Activated T-cell treated with anti-CD3 and anti-CD28 coated beads for 1 hour (primary cell): ENCODE data around the gene CNPY4.
A peak's percentile ranks its signal among the peaks of the same experiment; 100 is the strongest.
"Not testable (repeated sequence)": the region's sequence is repeated elsewhere in the genome, so short reads cannot be mapped to it uniquely, and the experiment has no call there.

Experiments
- DNase-seq: peaks from one replicate; pipeline ENCODE4 v3.0.0-alpha.2; 2020; ENCODE audit warnings: low read depth

Gene CNPY4

DNA sequence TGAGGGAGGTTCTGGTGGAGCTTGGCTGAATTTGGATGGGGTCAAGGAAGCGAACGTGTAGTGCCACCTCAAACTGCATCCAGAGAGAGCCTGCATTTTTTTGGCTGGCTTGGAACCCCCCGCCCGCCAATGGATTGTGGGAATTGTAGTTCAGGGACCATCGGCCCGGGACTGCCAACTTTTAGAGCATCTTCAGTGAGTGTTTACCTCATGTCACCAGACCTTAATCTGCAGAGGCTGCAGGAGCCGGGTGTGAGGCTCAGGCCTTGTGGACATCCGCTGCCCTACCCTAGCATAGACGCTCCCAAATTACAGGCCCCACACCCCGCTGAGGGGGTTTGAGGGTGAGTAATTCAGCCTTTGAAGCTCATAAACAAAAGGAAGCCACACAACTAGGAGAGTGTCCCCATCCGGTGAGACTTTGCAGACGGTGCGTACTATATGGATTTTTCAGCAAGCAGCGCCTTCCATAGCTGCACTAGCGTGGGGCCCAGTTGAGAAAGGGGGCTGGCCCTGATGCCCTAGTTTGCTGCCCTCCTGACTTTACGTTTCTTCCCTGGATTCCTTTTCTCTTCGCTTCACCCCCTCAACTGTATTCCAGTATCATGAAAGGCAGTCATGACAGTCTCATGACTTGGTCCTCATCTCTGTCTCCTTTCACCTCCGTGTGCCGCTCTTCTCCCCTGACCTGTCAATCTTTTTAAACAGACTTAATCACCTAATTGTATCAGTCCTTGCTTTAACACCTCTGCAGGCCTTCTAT, 717 bp downstream of the CNPY4 start:
- DNase-seq, result peak; percentile 53

- DNase-seq, result no peak
Observed at GRCh38 chr7:100120733-100121036, 1.3 kb downstream of the CNPY4 start.

DNA sequence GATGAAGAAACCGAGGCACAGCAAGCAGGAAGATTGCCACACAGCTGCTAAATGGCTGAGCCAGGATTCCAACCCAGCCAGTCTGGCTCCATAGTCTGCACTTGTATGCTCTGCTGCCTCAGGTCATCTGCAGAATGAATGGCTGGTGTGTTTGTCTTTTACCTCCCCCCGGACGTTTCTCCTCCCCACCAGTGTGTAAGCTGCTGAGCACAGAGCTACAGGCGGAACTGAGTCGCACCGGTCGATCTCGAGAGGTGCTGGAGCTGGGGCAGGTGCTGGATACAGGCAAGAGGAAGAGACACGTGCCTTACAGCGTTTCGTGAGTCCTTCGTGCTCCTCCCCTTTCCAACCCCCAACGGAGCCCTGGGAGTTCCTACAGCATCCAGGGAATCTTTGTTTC, 2.6 kb downstream of the CNPY4 start:
- no peak for DNase-seq

DNA sequence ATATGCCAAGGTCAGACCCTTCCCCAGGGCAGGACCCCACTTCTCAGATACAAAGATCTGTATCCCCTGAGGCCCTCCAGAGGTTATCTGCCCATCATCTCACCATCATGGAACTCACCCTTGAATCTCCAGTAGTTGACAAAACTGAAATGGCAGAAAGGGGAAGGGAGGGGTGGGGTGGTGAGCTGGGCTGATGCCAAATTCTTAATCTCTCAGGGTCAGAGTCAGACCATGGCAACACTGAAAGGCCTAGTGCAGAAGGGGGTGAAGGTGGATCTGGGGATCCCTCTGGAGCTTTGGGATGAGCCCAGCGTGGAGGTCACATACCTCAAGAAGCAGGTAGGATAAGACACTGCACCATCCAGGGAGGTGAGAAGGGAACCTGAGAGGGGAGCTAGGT, 3.1 kb downstream of the CNPY4 start:
- DNase-seq, result no peak

GRCh38 chr7:100124301-100125230, 5.1 kb downstream of the CNPY4 start:
- DNase-seq, result no peak

DNA sequence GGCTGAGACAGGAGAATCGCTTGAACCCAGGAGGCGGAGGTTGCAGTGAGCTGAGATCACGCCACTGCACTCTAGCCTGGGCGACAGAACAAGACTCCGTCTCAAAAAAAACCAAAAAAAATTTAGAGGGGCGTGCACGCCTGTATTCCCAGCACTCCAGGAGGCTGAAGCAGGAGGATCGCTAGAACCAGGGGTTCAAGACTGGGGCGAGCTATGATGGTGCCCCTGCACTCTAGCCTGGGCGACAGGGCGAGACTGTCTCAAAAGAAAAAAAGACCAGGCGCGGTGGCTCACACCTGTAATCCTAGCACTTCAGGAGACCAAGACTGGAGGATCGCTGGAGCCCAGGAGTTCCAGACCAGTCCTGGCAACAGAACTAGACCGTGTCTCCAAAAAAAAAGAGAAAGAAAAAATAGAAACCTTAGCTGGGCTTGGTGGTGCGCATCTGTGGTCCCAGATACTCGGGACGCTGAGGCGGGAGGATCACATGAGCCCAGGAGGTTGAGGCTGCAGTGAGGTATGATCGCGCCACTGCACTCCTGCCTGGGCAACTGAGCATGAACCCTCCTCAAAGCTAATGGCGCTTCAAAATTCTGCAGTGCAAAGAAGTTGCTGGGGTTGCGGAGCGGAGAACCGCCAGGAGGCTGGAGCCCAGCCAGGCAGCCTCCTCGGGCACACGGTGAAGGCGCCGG, 7.0 kb downstream of the CNPY4 start:
- no peak for DNase-seq

GRCh38 chr7:100126931-100127865, 7.8 kb downstream of the CNPY4 start, which contains the start of gene MBLAC1:
MBLAC1 (plus strand) TSS chr7:100126967; CDS start chr7:100127396, 429 bp downstream.
- DNase-seq, result peak; percentile 90

DNA sequence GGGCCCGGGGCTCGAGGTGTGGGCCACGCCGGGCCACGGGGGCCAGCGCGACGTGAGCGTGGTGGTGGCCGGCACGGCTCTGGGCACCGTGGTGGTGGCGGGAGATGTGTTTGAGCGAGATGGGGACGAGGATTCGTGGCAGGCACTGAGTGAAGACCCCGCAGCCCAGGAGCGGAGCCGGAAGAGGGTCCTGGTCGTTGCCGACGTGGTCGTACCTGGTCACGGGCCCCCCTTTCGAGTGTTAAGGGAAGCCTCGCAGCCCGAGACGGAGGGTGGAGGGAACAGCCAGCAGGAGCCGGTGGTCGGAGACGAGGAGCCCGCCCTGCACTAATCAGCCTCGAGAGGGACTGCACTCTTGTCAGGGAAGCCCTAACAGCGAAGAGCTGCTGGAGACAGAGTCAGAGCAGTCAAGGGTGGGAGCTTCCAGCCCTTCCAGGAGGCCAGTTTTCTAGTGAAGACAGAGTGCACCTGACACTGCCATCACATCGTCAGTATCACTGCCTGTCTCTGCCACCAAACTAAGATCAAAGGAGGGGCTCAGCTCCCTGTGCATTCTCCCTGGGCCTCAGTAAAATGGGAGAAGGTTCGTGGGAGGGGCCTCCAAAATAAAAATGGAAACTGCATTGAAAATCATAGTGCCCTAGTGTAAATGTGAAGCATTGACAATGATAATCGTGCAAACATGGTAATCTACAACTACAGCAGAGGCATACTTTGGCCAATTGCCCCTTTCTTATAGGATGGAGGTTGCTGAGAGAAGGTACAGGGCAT, 8.6 kb downstream of the CNPY4 start:
- no peak for DNase-seq

- DNase-seq, result no peak
Observed at GRCh38 chr7:100128637-100128963, 9.2 kb downstream of the CNPY4 start.

DNA sequence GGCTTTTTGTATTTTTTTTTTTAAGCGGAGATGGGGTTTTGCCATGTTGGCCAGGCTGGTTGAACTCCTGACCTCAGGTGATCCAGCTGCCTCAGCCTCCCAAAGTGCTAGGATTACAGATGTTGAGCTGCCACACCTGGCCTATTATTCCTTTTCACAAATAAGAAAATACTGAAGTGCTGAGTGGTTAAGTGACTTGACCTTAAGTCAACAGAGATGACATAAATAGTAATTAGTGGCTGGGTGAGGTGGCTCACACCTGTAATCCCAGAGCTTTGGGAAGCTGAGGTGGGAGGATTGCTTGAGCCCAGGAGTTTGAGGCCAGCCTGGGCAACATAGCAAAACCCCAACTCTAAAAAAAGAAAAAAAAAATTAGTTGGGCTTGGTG, 10.8 kb downstream of the CNPY4 start:
- not testable (repeated sequence) for DNase-seq

- DNase-seq, result peak; percentile 80
Observed at GRCh38 chr7:100130608-100131453, 11.4 kb downstream of the CNPY4 start.

DNA sequence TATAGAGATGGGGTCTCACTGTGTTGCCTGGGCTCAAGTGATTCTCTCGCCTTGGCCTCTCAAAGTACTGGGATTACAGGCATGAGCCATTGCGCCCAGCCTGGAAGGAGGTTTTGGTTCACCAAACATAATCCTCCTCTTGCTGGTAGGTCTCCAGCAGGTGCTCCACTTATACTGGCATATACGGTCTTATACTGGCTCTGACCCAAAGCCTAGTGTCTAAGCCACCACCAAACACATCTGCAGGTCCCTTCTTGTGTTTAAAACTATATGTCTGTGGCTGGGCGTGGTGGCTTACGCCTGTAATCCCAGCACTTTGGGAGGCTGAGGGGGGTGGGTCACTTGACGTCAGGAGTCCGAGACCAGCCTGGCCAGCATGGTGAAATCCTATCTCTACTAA, 12.7 kb downstream of the CNPY4 start:
- DNase-seq, result no peak

DNA sequence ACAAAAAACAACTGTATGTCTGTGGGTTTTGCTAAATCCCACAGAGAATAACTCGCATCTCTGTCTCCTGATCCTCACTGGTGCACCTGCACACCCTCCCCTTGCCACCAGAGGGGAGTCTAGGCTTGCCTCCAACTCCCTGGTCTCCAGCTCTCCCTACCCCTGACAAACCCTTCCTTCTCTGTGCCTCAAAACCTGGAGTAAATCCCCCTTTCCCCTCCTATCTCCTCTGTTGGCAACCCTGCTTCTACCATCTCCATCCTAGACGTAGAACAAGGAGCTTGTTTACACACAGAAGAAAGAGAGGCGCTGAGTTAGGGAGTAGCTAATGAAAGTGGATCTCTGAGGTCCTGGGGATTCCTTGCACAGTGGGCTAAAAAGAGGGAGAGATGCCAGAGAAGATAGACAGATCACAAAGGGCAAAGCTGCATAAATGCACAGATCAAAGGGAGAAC, 13.3 kb downstream of the CNPY4 start:
- peak; percentile 52 for DNase-seq

- no peak for DNase-seq
Observed at GRCh38 chr7:100137851-100138760, 18.7 kb downstream of the CNPY4 start.

DNA sequence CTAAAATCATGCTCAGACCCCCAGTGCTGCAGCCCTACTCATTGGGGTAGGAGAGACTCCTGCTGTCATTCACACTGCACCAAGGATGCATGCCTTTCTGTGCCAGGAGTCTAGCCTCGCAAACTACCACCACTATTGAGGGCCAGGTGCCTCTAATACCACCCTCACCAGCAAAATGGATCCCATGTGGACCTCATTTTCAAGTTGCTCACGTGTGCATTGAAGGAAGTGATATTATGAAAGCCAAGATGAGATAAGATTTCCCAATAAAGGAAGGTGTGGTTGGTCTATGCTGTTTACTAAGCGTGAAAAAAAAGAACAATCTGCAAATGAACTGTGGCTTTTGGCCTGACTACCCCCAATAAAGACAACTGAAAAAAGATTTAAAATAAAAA, 22.1 kb downstream of the CNPY4 start:
- no peak for DNase-seq

GRCh38 chr7:100142461-100142860, 23.0 kb downstream of the CNPY4 start:
- DNase-seq, result no peak

GRCh38 chr7:100146350-100146749, 26.9 kb downstream of the CNPY4 start:
- not testable (repeated sequence) for DNase-seq

GRCh38 chr7:100147278-100147677, 27.8 kb downstream of the CNPY4 start:
- DNase-seq, result no peak

- no peak for DNase-seq
Observed at GRCh38 chr7:100148225-100148558, 28.8 kb downstream of the CNPY4 start.
